ENCODE measurements around the gene HS3ST3A1.

DNA sequence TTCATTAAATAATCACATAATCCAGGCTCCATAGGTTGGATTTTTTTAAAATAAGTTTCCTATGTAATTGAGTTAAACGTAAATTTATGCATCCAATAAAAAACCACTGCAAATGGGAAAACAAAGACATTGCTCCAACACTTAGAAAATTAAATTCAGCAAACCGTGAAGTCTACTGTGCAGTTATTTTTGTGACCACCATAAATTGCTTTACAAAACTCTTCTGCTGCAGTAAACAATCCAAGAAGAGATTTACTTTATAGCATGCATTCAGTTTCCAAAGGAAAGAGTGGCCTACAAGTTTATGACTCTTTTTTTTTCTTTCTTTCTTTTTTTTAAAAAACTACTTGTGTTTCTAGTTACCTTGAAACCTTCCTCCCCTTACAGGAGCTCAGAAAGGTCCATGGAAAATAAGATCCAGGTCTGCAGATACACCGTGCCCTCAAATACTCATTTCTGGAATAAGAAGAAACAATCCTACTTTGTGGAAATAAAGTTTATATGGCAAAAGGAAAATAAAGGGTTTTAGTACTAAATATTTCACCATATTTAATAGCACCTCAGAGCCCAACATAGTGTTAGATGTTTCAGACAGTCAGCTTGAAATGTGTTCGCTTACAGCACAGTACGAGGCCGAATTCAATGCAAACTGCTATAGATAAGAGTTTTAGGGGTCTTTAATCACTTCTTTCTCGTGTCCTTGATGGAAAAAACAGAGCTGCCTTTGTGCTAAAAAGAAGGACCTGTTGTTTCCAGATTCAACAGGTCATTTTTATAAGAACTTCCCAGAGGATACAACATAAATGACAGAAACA lies 3.2 kb downstream of the HS3ST3A1 start:
- TF ChIP-seq, protein P1, sequence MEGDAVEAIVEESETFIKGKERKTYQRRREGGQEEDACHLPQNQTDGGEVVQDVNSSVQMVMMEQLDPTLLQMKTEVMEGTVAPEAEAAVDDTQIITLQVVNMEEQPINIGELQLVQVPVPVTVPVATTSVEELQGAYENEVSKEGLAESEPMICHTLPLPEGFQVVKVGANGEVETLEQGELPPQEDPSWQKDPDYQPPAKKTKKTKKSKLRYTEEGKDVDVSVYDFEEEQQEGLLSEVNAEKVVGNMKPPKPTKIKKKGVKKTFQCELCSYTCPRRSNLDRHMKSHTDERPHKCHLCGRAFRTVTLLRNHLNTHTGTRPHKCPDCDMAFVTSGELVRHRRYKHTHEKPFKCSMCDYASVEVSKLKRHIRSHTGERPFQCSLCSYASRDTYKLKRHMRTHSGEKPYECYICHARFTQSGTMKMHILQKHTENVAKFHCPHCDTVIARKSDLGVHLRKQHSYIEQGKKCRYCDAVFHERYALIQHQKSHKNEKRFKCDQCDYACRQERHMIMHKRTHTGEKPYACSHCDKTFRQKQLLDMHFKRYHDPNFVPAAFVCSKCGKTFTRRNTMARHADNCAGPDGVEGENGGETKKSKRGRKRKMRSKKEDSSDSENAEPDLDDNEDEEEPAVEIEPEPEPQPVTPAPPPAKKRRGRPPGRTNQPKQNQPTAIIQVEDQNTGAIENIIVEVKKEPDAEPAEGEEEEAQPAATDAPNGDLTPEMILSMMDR (IDR thresholded peaks at IDR 0.05 in 8 of 11, conservative IDR thresholded peaks at IDR 0.05 in 3 of 11) = no peak
- TF ChIP-seq POLR2A (IDR thresholded peaks at IDR 0.05) = no peak
